ENCODE data around the gene OLFM1. TPM values are rescaled to one million over a fixed set of nuclear protein-coding genes. Genes with fewer than 3 reads are reported as not detected.

Gene OLFM1
- total RNA-seq, 4 donors from 2014 or later = 12.1 to 31.4 (median 23.2) TPM

- DNase-seq (ENCODE audit: low spot score) = no peak
- TF ChIP-seq CTCF (IDR thresholded peaks at IDR 0.05) = no peak
- ATAC-seq (ENCODE audit: low FRiP score) = no peak
Observed at GRCh38 chr9:135067096-135067710, 20.3 kb upstream of the OLFM1 start.

GRCh38 chr9:135068776-135069415, 18.6 kb upstream of the OLFM1 start:
- DNase-seq (ENCODE audit: low spot score) (no peak), ATAC-seq (ENCODE audit: low FRiP score) (no peak)
- no peak for TF ChIP-seq CTCF (IDR thresholded peaks at IDR 0.05)

GRCh38 chr9:135069558-135070197, 17.8 kb upstream of the OLFM1 start:
- TF ChIP-seq CTCF (IDR thresholded peaks at IDR 0.05) = no peak
- ATAC-seq (ENCODE audit: low FRiP score) = no peak
- DNase-seq (ENCODE audit: low spot score) = no peak

DNA sequence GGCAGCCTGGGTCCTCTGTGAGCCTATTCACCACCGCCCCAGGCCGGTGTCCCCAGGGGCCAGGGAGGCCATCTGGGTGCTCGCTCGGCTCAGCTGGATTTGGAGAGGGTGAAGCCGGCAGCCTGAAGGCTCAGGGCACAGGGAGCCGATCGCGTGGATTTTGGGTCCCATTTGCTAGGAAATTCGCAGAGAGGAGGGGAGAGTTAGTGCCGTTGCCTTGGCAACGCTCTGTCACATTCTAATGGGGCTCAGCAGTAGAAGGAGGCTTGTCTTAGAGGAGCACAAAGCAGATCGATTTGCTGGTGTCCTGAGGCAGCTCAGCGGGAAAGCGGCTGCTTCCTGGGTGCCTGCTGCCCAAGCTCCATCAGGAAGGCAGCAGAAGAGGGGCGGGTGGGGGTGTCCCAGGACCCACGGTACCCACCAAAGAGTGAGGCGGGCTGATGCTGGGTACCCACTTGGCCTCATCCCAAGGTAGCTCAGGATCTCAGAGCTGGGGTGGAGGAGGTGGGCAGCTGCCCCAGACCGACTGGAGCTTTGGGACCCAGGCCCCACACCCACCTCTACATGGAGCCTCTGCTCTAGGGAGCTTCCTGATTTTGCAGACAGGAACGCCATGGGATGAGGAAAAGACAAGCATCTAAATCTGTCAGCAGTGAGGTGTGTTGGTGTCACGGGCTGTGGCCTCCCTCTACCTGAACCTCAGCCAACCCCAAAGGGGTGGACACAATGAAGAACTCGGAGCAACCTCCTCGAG, 17.1 kb upstream of the OLFM1 start:
- DNase-seq (ENCODE audit: low spot score) (no peak), ATAC-seq (ENCODE audit: low FRiP score) (no peak)
- no peak for TF ChIP-seq CTCF (IDR thresholded peaks at IDR 0.05)

GRCh38 chr9:135070964-135071735, 16.3 kb upstream of the OLFM1 start:
- ATAC-seq (ENCODE audit: low FRiP score) (no peak), DNase-seq (ENCODE audit: low spot score) (no peak)
- TF ChIP-seq CTCF (IDR thresholded peaks at IDR 0.05) = no peak

DNA sequence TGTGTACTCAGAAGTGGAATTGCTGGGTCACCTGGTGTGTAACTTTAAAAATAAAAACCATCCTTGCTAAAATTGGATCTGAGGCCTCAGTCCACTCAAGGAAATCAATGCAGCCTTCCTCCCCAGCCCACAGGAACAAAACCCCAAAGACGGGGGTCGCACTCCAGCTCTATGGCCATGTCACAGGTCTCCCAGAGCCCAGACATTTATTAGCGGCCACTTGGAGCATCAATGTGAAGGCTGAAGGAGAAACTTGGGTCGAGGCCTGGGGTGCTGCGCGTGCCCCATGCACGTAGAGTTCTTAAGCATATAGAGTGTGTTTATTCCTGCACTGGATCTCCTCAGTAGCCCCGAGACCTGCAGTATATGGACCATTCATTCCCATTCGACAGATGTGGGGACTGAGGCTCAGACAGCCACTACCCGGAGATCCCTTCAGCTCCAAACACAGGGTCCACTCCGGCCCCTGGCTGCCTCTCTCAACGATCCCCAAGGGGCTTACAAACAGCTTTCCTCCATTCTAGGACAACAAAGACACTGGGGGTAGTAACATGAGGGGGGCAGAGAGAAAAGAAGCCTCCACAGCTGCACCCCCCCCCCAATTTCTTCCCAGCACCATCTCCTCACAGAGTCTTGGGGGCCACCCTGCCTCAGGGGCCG, 14.3 kb upstream of the OLFM1 start:
- TF ChIP-seq CTCF (IDR thresholded peaks at IDR 0.05) = no peak
- ATAC-seq (ENCODE audit: low FRiP score) = no peak
- no peak for DNase-seq (ENCODE audit: low spot score)
